Stimulated activated CD4-positive, alpha-beta T cell treated with anti-CD3 and anti-CD28 coated beads, TNF-alpha, amount 100 ng/mL, for 1 hour (primary cell): ENCODE measurements around the gene SLCO2B1.

Source experiments
- DNase-seq, 3 donors: peaks; one replicate each; pipeline ENCODE4 v3.0.0-alpha.2; 2020; ENCODE audit warnings: low read depth in 3 of 3, low spot score in 1 of 3

Gene SLCO2B1

GRCh38 chr11:75160880-75161279 lies 10.0 kb downstream of the SLCO2B1 start:
- DNase-seq: no peak

- DNase-seq: no peak
Observed at GRCh38 chr11:75161506-75162095, 10.7 kb downstream of the SLCO2B1 start.

- DNase-seq: no peak
Observed at GRCh38 chr11:75162954-75163353, 12.0 kb downstream of the SLCO2B1 start.

- no peak for DNase-seq
Observed at GRCh38 chr11:75163921-75164849, 13.3 kb downstream of the SLCO2B1 start.

- DNase-seq: no peak
Observed at GRCh38 chr11:75165721-75166120, 14.8 kb downstream of the SLCO2B1 start.

- DNase-seq: no peak
Observed at GRCh38 chr11:75166791-75167190, 15.9 kb downstream of the SLCO2B1 start.

GRCh38 chr11:75167617-75168016 lies 16.7 kb downstream of the SLCO2B1 start:
- no peak for DNase-seq

- no peak for DNase-seq
Observed at GRCh38 chr11:75169101-75169885, 18.4 kb downstream of the SLCO2B1 start.

GRCh38 chr11:75170516-75171201 lies 19.8 kb downstream of the SLCO2B1 start:
- no peak for DNase-seq

- DNase-seq: no peak
Observed at GRCh38 chr11:75173336-75173735, 22.4 kb downstream of the SLCO2B1 start.

GRCh38 chr11:75174781-75175370 lies 24.0 kb downstream of the SLCO2B1 start:
- DNase-seq: no peak

- no peak for DNase-seq
Observed at GRCh38 chr11:75182664-75183063, 31.8 kb downstream of the SLCO2B1 start.

- no peak for DNase-seq
Observed at GRCh38 chr11:75184051-75184450, 33.1 kb downstream of the SLCO2B1 start.

- no peak for DNase-seq
Observed at GRCh38 chr11:75184757-75185425, 34.0 kb downstream of the SLCO2B1 start.

GRCh38 chr11:75185866-75186265 lies 35.0 kb downstream of the SLCO2B1 start:
- DNase-seq: no peak

GRCh38 chr11:75186999-75187398 lies 36.1 kb downstream of the SLCO2B1 start:
- no peak for DNase-seq

GRCh38 chr11:75188671-75189070 lies 37.8 kb downstream of the SLCO2B1 start:
- DNase-seq: no peak

- DNase-seq: no peak
Observed at GRCh38 chr11:75189108-75189507, 38.2 kb downstream of the SLCO2B1 start.

GRCh38 chr11:75189911-75190310 lies 39.0 kb downstream of the SLCO2B1 start:
- DNase-seq: no peak

- DNase-seq: no peak
Observed at GRCh38 chr11:75190652-75191329, 39.9 kb downstream of the SLCO2B1 start.
